ENCODE data around the gene FOXO6.

FOXO6 gene

GRCh38 chr1:41404308-41404761, 43.1 kb downstream of the FOXO6 start:
- DNase-seq (ENCODE audit: low spot score): peak; percentile 29

DNA sequence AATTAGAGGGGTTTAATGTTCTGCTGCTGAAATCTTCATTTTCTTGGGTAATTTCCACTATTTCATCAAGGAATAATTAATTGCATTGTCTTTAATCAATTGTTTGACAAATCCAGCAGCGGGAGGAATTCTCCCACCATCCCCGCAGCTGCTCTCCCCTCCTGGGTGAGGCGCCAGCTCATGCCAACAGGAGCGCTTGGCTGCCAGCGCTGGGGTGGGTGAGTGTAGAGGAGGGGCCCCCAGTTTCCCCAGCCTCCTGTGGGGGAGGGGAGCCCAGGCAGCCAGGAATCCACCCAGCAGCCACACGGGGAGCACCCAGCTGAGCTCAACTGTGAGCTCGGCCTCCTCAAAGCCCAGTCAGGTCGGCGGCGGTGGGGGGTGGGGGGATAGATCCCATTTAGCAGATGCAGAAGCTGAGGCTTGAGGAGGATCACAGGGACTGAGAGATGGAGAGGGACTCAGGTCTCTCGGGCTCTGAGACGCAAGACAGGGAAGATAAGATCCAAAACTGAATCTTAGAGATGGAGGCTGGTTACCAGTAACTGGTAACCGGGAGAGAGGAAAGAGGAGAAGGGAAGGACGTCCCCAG, 46.5 kb downstream of the FOXO6 start:
- DNase-seq (ENCODE audit: low spot score): no peak

GRCh38 chr1:41408691-41409090, 47.5 kb downstream of the FOXO6 start:
- no peak for DNase-seq (ENCODE audit: low spot score)

DNA sequence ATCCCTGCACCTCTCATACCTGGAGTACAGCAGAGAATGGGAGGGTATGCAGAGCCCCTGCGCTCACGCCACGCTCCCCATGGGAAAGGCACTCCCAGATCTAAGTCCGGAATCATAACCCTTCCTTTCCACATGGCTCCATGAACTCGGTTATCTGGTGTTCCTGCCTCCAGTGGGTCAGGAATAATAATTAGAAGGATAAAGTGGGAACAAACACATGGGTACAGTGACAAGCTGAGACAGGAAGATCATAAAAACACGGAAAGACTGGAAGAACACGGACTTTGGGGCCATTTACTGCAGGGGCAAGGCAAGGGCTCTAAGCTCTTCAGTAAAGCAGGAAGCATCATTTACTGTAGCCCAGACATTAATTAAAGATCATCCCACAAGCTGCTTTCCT, 48.6 kb downstream of the FOXO6 start:
- no peak for DNase-seq (ENCODE audit: low spot score)

GRCh38 chr1:41410462-41410861, 49.2 kb downstream of the FOXO6 start:
- no peak for DNase-seq (ENCODE audit: low spot score)

DNA sequence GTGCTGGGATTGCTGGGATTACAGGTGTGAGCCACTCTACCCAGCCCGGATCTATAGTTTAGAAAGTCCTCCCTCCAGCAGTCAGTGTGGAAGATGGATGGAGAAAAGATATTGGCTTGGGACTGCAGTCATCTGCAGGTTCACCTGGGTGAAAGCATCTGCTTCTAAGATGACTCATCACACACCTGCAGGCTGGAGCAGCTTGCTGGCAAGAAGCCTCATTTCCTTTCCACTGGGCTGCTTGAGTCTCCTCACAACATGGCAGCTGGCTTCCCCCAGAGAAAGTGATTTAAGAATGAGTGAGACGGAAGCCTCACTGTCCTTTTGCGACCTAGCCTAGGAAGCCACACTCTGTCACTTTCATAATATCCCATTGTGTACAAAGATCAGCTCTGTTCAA, 50.0 kb downstream of the FOXO6 start:
- DNase-seq (ENCODE audit: low spot score): no peak

- no peak for DNase-seq (ENCODE audit: low spot score)
These were observed 51.5 kb downstream of the FOXO6 start for GRCh38 chr1:41412748-41413147.

- no peak for DNase-seq (ENCODE audit: low spot score)
These were observed 52.6 kb downstream of the FOXO6 start for GRCh38 chr1:41413748-41414281.

GRCh38 chr1:41414296-41414695, 53.1 kb downstream of the FOXO6 start:
- no peak for DNase-seq (ENCODE audit: low spot score)

- DNase-seq (ENCODE audit: low spot score): no peak
These were observed 53.6 kb downstream of the FOXO6 start for GRCh38 chr1:41414716-41415306.

DNA sequence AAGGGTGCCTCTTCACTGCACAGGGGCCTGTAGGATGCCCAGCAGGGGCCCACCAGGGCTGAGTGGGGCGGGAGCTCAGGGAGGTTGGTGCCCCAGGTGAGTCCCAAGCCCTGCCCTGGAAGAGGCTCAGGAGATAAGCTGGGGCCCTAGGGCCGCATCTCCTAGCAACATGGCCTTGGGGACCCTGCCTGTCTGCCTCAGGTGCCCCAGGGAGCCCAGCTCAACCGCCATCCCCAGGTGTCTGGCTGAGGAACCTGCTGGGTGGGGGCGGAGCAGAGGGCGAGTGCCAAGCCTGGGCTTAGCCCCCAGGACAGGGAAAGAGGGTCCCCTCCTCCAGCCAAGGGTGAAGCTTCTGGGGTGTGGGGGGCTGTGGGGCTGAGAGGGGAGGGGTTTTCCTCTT, 54.8 kb downstream of the FOXO6 start:
- no peak for DNase-seq (ENCODE audit: low spot score)

DNA sequence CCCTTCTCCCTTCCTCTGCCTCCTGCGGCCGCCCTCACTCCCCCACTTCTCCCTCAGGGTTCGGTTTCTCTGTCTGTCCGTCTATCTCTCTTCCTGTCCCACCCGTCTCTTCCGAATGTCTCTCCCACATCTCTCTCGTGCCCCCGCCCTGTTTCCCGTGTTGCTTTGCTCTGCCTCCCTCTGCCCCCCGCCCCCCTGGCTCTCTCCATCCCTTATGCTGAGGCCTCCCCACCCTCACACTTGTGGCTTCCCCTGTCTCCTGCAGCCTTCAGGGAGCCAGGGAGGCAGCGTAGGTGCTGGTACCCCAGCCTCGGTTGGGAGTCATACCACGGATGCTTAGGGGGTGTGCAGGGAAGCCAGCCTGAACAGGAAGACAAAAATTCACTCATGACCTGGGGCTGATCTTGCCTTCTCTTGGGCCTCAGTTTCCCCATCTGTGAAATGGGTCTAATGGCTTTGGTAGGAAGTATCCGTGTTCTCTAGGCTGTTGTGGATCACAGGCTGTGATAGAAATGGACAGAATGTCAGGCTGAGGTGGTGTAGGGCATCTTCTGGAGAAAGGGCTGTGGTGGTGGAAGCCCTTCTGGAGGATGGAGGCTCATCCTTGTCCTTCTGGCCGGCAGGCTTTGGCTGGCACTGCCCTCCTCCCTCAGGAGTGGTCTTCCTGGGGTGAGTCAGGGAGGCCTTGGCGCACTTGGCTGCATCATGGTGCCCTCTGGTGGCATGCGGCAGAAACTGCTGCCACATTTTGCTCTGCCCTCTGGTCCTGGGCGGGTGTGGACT, 55.5 kb downstream of the FOXO6 start:
- peak; percentile 58 for DNase-seq (ENCODE audit: low spot score)

GRCh38 chr1:41417335-41417682, 56.1 kb downstream of the FOXO6 start:
- DNase-seq (ENCODE audit: low spot score): no peak

- DNase-seq (ENCODE audit: low spot score): no peak
These were observed 56.5 kb downstream of the FOXO6 start for GRCh38 chr1:41417746-41418145.

DNA sequence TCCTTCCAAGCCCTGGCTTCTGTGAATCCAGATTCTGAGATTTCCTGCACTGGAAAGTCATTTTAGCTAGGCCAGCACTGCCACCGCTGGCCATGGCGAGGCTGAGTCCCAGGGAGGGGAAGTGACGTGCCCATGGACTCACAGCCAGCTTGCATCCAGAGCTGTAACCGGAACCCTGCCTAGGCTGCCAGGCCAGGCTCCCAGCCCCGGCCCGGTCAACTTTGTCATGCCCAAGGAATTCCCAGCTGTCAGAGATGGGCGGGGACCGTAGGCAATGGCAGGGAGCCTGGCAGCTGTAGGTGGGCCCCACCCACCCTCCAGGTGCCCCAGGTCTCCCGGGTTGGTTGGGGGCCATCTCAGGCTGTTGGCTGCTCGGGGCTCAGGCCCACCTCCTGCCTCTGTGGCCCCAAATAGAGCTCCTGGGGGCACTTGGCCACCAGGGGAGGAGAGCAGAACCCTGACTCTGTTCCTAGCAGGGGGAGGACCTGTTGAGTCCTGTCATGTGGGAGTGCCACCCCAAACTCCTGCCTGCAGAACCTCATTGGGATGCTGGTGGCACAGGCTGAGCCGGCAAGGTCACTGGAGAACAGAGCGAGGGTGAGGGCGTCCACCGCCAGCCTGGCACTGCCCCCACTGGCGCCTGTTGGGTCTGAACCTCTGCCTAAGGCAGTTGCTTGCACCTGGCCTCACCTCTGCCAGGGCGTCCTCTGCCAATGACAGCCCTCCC, 57.8 kb downstream of the FOXO6 start:
- DNase-seq (ENCODE audit: low spot score): no peak

- no peak for DNase-seq (ENCODE audit: low spot score)
These were observed 58.5 kb downstream of the FOXO6 start for GRCh38 chr1:41419584-41420295.

DNA sequence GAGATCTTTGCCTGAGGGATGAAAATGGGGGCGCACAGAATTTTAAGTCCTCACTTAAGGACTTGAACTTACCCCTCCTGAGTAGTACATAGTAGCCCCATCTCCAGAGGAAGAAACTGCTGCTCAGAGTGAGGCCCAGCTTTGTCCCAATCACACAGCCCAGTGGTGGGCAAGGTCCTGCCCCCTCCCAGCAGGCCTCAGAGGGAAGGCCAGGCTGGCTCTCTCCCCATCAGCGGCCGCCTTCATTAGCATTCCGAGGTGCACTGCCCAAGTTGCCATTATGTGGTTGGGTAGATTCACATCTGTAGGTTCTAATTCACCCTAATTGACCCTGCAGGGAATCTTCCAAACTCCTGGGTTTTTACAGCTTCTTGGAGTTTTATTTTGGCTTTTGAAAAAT, 59.1 kb downstream of the FOXO6 start:
- no peak for DNase-seq (ENCODE audit: low spot score)

DNA sequence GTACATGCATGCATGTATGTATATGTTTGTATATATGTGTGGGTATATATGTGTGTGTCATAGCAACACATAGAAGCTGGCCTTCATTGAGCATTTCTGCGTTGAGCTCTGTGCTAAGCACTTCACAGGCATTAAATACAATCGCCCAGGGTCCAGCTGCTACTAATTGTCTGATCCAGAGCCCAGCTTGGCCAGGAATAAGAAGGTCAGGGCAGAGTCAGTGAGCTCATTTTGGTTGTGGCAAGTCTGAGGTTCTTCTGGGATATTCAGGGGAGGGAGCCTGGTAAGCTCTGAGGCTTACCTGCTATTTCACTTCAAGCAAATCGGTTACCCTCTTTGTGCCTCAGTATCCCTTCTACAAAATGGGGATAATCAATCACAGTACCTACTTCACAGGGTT, 59.6 kb downstream of the FOXO6 start:
- DNase-seq (ENCODE audit: low spot score): no peak

DNA sequence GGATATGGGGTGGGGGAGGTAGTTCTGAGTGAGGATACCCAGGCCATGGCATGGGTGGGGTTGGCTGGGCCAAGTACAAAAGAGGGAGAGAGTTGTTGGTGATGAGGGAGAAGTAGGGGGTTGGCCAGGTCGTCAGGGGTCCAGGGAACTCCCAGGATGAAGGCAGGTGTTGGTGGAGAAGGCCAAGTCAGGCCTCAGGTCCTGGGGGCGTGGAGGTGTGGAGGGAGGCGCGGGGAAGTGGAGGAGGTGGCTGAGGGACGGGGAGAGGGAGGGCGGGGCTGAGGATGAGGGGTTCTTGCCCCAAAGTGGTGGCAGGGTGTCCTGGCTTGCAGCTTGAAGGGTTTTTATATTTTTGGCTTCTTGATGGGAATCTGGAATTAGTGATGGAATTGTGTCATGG, 61.1 kb downstream of the FOXO6 start:
- no peak for DNase-seq (ENCODE audit: low spot score)

DNA sequence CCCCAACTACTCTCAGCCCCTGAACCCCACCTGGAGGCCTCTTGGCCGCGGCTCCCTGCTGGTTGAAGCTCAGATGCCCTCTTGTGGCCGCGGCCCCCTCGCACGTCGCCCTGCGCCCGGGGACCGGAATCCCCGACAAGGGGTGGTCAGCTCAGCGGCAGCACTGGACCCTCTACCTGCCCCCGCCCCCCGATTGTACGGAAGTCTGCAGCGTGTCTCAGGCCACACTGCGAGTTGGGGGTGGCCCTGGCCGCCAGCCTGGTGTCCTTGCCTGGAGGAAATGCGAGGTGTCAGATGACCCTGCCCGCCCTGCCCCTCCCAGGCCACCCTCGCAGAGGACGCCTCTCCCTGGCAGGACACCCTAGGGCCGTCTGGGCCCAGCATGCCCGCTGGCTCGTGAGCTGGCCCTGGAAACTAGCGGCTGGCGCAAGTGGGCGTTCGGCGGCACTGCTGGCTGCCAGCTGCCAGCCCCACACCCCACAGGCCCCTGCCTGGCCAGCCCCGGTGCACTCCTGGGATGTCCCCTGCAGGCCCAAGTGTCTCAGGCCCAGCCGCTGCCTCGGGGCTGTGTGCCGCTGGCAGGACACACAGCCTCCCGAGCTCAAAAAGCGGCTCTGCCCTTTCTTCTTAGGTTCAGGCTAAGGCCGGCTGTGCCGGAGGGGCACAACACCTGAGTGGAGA, 62.4 kb downstream of the FOXO6 start:
- no peak for DNase-seq (ENCODE audit: low spot score)

DNA sequence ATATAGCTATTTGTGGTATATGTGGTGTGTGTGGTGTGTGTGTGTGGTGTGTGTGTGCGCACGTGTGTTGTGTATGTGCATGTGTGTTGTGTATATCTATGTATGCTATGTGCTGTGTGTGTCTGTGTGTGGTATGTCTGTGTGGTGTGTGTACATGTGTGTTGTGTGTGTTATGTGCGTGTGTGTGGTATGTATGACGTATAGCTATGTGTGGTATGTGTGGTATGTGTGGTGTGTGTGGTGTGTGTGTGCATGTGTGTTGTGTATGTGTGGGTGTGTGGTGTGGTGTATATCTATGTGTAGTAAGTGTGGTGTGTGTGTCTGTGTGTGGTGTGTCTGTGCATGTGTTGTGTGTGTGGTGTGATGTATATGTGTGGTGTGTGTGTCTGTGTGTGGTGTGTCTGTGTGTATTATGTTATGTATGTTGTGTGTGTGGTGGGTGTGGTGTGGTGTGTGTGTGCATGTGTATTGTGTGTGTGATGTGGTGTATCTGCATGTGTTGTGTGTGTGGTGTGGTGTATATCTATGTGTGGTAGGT, 63.4 kb downstream of the FOXO6 start:
- DNase-seq (ENCODE audit: low spot score): no peak
